ENCODE results near the gene PTPN14. TPM values are rescaled to one million over a fixed set of nuclear protein-coding genes. Genes with fewer than 3 reads are reported as not detected.

PTPN14 gene
- polyA plus RNA-seq, 1 experiment: 34.2 TPM

GRCh38 chr1:214332946-214333798, 218.2 kb downstream of the PTPN14 start:
- ChIA-PET CTCF (interaction anchor here (0.6 to 13.4 kb wide), 89 partner anchors 9 to 1267 kb away, joined by 3 to 435 read pairs (median 6); partner anchors contain the start of genes CENPF and PTPN14), POLR2A (interaction anchor here (1.3 kb wide), 1 partner anchor 216 kb away, joined by 4 read pairs; no protein-coding TSS in a partner anchor)
- Histone ChIP-seq H3K27ac (ENCODE audit: low read depth, low read length) (peak overlapping the region; percentile 77), H3K4me3 (ENCODE audit: low read depth, low read length) (no peak overlapping the region), H3K9me3 (ENCODE audit: control insufficient read depth, insufficient read depth, low read length) (no peaks in the 10 kb centered on the region), H3K27me3 (ENCODE audit: control insufficient read depth, insufficient read depth, low read length) (no peaks in the 10 kb centered on the region)
- DNase-seq (ENCODE audit: low read depth, low spot score): peak; percentile 39
- peak; percentile 96 for TF ChIP-seq CTCF (IDR thresholded peaks at IDR 0.05; ENCODE audit: low read depth, low read length)

- no peak for DNase-seq (ENCODE audit: low read depth, low spot score)
- CTCF ChIA-PET: interaction anchor here (0.6 to 13.4 kb wide), 85 partner anchors 8 to 1268 kb away, joined by 3 to 435 read pairs (median 6); partner anchors contain the start of genes CENPF and PTPN14
- Histone ChIP-seq H3K4me3 (ENCODE audit: low read depth, low read length) (no peak overlapping the region), H3K27ac (ENCODE audit: low read depth, low read length) (no peak overlapping the region), H3K27me3 (ENCODE audit: control insufficient read depth, insufficient read depth, low read length) (no peaks in the 10 kb centered on the region), H3K9me3 (ENCODE audit: control insufficient read depth, insufficient read depth, low read length) (no peaks in the 10 kb centered on the region)
- POLR2A ChIA-PET: no interaction called here
- peak; percentile 83 for TF ChIP-seq CTCF (IDR thresholded peaks at IDR 0.05; ENCODE audit: low read depth, low read length)
Measured at GRCh38 chr1:214331827-214332423, 219.5 kb downstream of the PTPN14 start.

- POLR2A ChIA-PET: no interaction called here
- CTCF ChIA-PET: interaction anchor here (0.6 to 13.4 kb wide), 48 partner anchors 9 to 1220 kb away, joined by 3 to 435 read pairs (median 12); partner anchors contain the start of gene PTPN14
- no peak for TF ChIP-seq CTCF (IDR thresholded peaks at IDR 0.05; ENCODE audit: low read depth, low read length)
- DNase-seq (ENCODE audit: low read depth, low spot score): no peak
- Histone ChIP-seq H3K27me3 (ENCODE audit: control insufficient read depth, insufficient read depth, low read length) (no peaks in the 10 kb centered on the region), H3K9me3 (ENCODE audit: control insufficient read depth, insufficient read depth, low read length) (no peaks in the 10 kb centered on the region), H3K4me3 (ENCODE audit: low read depth, low read length) (no peak overlapping the region), H3K27ac (ENCODE audit: low read depth, low read length) (no peak overlapping the region)
Measured at GRCh38 chr1:214331180-214331579, 220.2 kb downstream of the PTPN14 start.

GRCh38 chr1:214330715-214331114, 220.7 kb downstream of the PTPN14 start:
- POLR2A ChIA-PET: no interaction called here
- Histone ChIP-seq H3K27ac (ENCODE audit: low read depth, low read length) (no peak overlapping the region), H3K4me3 (ENCODE audit: low read depth, low read length) (no peak overlapping the region), H3K27me3 (ENCODE audit: control insufficient read depth, insufficient read depth, low read length) (no peaks in the 10 kb centered on the region), H3K9me3 (ENCODE audit: control insufficient read depth, insufficient read depth, low read length) (no peaks in the 10 kb centered on the region)
- no peak for TF ChIP-seq CTCF (IDR thresholded peaks at IDR 0.05; ENCODE audit: low read depth, low read length)
- CTCF ChIA-PET: interaction anchor here (0.6 to 13.4 kb wide), 29 partner anchors 10 to 1220 kb away, joined by 3 to 435 read pairs (median 13); partner anchors contain the start of gene PTPN14
- DNase-seq (ENCODE audit: low read depth, low spot score): no peak

All from AG04450 (cell line).